Rectal smooth muscle tissue (tissue), 1 donor: ENCODE measurements around the gene RASAL3.

ENCODE experiments used
- H3K27ac ChIP-seq: one replicate; pipeline ENCODE4 v1.7.0; 2013; ENCODE audit warnings: low read depth, low read length, inconsistent platforms
- H3K27me3 ChIP-seq: one replicate; pipeline ENCODE4 v1.7.0; 2013; ENCODE audit warnings: low read length; ENCODE audit not compliant: control insufficient read depth, insufficient read depth
- H3K36me3 ChIP-seq: one replicate; pipeline ENCODE4 v1.7.0; 2013; ENCODE audit warnings: low read length; ENCODE audit not compliant: control insufficient read depth, insufficient read depth
- H3K4me1 ChIP-seq: one replicate; pipeline ENCODE4 v1.7.0; 2013; ENCODE audit warnings: low read length; ENCODE audit not compliant: control insufficient read depth, insufficient read depth
- H3K4me3 ChIP-seq: one replicate; pipeline ENCODE4 v1.7.0; 2013; ENCODE audit warnings: low read length
- H3K9ac ChIP-seq: one replicate; pipeline ENCODE4 v1.7.0; 2013; ENCODE audit warnings: low read length

Gene RASAL3

GRCh38 chr19:15433519-15434069, 30.8 kb downstream of the RASAL3 start:
- Histone ChIP-seq H3K36me3 (no peaks in the 10 kb centered on the region), H3K4me1 (peaks cover 14% of the 10 kb centered on the region), H3K27ac (peak overlapping the region; percentile 94), H3K4me3 (peak overlapping the region; percentile 93), H3K27me3 (no peaks in the 10 kb centered on the region), H3K9ac (no peak overlapping the region)

GRCh38 chr19:15432629-15433518, 31.5 kb downstream of the RASAL3 start:
- H3K36me3 ChIP-seq = peaks cover 1% of the 10 kb centered on the region
- H3K27ac ChIP-seq = peak overlapping the region; percentile 94
- H3K27me3 ChIP-seq = no peaks in the 10 kb centered on the region
- H3K4me3 ChIP-seq = peak overlapping the region; percentile 93
- H3K4me1 ChIP-seq = peaks cover 13% of the 10 kb centered on the region
- H3K9ac ChIP-seq = peak overlapping the region; percentile 62

- Histone ChIP-seq H3K27me3 (no peaks in the 10 kb centered on the region), H3K9ac (no peak overlapping the region), H3K27ac (no peak overlapping the region), H3K36me3 (peaks cover 5% of the 10 kb centered on the region), H3K4me3 (peak overlapping the region; percentile 67), H3K4me1 (peaks cover 10% of the 10 kb centered on the region)
Measured at GRCh38 chr19:15432018-15432494, 32.3 kb downstream of the RASAL3 start.

- H3K4me1 ChIP-seq = peaks cover 10% of the 10 kb centered on the region
- no peak overlapping the region for H3K27ac ChIP-seq
- H3K27me3 ChIP-seq = no peaks in the 10 kb centered on the region
- H3K36me3 ChIP-seq = peaks cover 9% of the 10 kb centered on the region
- H3K9ac ChIP-seq = no peak overlapping the region
- H3K4me3 ChIP-seq = peak overlapping the region; percentile 67
Measured at GRCh38 chr19:15431396-15432017, 32.8 kb downstream of the RASAL3 start.

GRCh38 chr19:15430526-15431120, 33.7 kb downstream of the RASAL3 start:
- peaks cover 10% of the 10 kb centered on the region for H3K4me1 ChIP-seq
- no peak overlapping the region for H3K9ac ChIP-seq
- no peaks in the 10 kb centered on the region for H3K27me3 ChIP-seq
- H3K27ac ChIP-seq = no peak overlapping the region
- peak overlapping the region; percentile 34 for H3K4me3 ChIP-seq
- H3K36me3 ChIP-seq = peaks cover 16% of the 10 kb centered on the region

- Histone ChIP-seq H3K27ac (no peak overlapping the region), H3K4me1 (peaks cover 10% of the 10 kb centered on the region), H3K4me3 (no peak overlapping the region), H3K9ac (no peak overlapping the region), H3K36me3 (peaks cover 16% of the 10 kb centered on the region), H3K27me3 (no peaks in the 10 kb centered on the region)
Measured at GRCh38 chr19:15429825-15430467, 34.4 kb downstream of the RASAL3 start.

- Histone ChIP-seq H3K27me3 (no peaks in the 10 kb centered on the region), H3K4me3 (no peak overlapping the region), H3K4me1 (peaks cover 10% of the 10 kb centered on the region), H3K9ac (no peak overlapping the region), H3K36me3 (peaks cover 16% of the 10 kb centered on the region), H3K27ac (no peak overlapping the region)
Measured at GRCh38 chr19:15428956-15429824, 35.2 kb downstream of the RASAL3 start.

- Histone ChIP-seq H3K27ac (no peak overlapping the region), H3K36me3 (peaks cover 26% of the 10 kb centered on the region), H3K4me3 (no peak overlapping the region), H3K9ac (no peak overlapping the region), H3K4me1 (peaks cover 10% of the 10 kb centered on the region), H3K27me3 (no peaks in the 10 kb centered on the region)
Measured at GRCh38 chr19:15427991-15428471, 36.3 kb downstream of the RASAL3 start.

- H3K4me3 ChIP-seq = no peak overlapping the region
- H3K27me3 ChIP-seq = no peaks in the 10 kb centered on the region
- peaks cover 31% of the 10 kb centered on the region for H3K36me3 ChIP-seq
- H3K27ac ChIP-seq = no peak overlapping the region
- no peak overlapping the region for H3K9ac ChIP-seq
- peaks cover 10% of the 10 kb centered on the region for H3K4me1 ChIP-seq
Measured at GRCh38 chr19:15427350-15427700, 37.0 kb downstream of the RASAL3 start.

- Histone ChIP-seq H3K4me1 (peaks cover 10% of the 10 kb centered on the region), H3K27ac (no peak overlapping the region), H3K4me3 (no peak overlapping the region), H3K27me3 (no peaks in the 10 kb centered on the region), H3K36me3 (peaks cover 31% of the 10 kb centered on the region), H3K9ac (no peak overlapping the region)
Measured at GRCh38 chr19:15426485-15427349, 37.6 kb downstream of the RASAL3 start.
